Transverse colon (tissue), 4 donors: ENCODE results near the gene POLR3K.

Experiments used
- CTCF ChIP-seq, 5 experiments: fragments of 200-600 bp in 3 of 5; fragments of 450-650 bp in 2 of 5; sonication (generic) in 3 of 5; IDR thresholded peaks; 1 replicate in 2 of 5; 2 replicates in 3 of 5; pipeline ENCODE4 v1.5.1; 2016 to 2017; ENCODE audit warnings: antibody characterized with exemption in 5 of 5, inconsistent platforms in 3 of 5, mild to moderate bottlenecking in 2 of 5, moderate library complexity in 1 of 5
- EP300 ChIP-seq: sonication (generic); formaldehyde crosslinking; IDR thresholded peaks from one replicate; pipeline ENCODE4 v1.6.1; 2017; ENCODE audit warnings: antibody characterized with exemption, low read depth
- POLR2A ChIP-seq: fragments of 450-650 bp; IDR thresholded peaks from one replicate; pipeline ENCODE4 v1.6.1; 2016; ENCODE audit warnings: antibody characterized with exemption, mild to moderate bottlenecking, moderate library complexity
- POLR2AphosphoS5 ChIP-seq, 3 donors: sonication (generic); formaldehyde crosslinking; IDR thresholded peaks; one replicate each; pipeline ENCODE4 v1.6.1; 2016; ENCODE audit warnings: antibody characterized with exemption in 3 of 3

DNA sequence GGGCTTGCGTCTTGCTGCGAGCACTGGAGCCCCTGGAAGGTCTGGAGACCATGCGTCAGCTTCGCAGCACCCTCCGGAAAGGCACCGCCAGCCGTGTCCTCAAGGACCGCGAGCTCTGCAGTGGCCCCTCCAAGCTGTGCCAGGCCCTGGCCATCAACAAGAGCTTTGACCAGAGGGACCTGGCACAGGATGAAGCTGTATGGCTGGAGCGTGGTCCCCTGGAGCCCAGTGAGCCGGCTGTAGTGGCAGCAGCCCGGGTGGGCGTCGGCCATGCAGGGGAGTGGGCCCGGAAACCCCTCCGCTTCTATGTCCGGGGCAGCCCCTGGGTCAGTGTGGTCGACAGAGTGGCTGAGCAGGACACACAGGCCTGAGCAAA, 32.0 kb upstream of the POLR3K start:
- TF ChIP-seq POLR2A, result no peak
- TF ChIP-seq CTCF (IDR thresholded peaks at IDR 0.05), result no peak
- TF ChIP-seq EP300, result no peak
- TF ChIP-seq POLR2AphosphoS5 (IDR thresholded peaks at IDR 0.05), result no peak
